KG1 (cell line): ENCODE results near the gene PCF11.
"Not testable (repeated sequence)": the region's sequence is repeated elsewhere in the genome, so short reads cannot be mapped to it uniquely, and the experiment has no call there.

Experiments used
- DNase-seq: peaks from one replicate; lab custom pipeline; 2025; lab: John Stamatoyannopoulos, UW

PCF11 gene

GRCh38 chr11:83156996-83157593, at the start of gene PCF11:
TSS of gene PCF11 (plus strand) at chr11:83157131. CDS start at chr11:83157440, 309 bp downstream.
- DNase-seq = peak; percentile 77

- no peak for DNase-seq
These were observed 44.0 kb upstream of the PCF11 start for GRCh38 chr11:83112886-83113285.

GRCh38 chr11:83115026-83115425, 41.9 kb upstream of the PCF11 start:
- DNase-seq = no peak

GRCh38 chr11:83115551-83115950, 41.4 kb upstream of the PCF11 start:
- no peak for DNase-seq

- DNase-seq = no peak
These were observed 40.8 kb upstream of the PCF11 start for GRCh38 chr11:83116015-83116641.

- DNase-seq = no peak
These were observed 38.1 kb upstream of the PCF11 start for GRCh38 chr11:83118814-83119213.

- no peak for DNase-seq
These were observed 37.7 kb upstream of the PCF11 start for GRCh38 chr11:83119216-83119615.

- DNase-seq = no peak
These were observed 36.6 kb upstream of the PCF11 start for GRCh38 chr11:83120327-83120726.

GRCh38 chr11:83122050-83122449, 34.9 kb upstream of the PCF11 start:
- DNase-seq = no peak

- DNase-seq = no peak
These were observed 34.2 kb upstream of the PCF11 start for GRCh38 chr11:83122766-83123165.

- no peak for DNase-seq
These were observed 32.1 kb upstream of the PCF11 start for GRCh38 chr11:83124636-83125424.

- no peak for DNase-seq
These were observed 31.4 kb upstream of the PCF11 start for GRCh38 chr11:83125577-83125976.

GRCh38 chr11:83127310-83127637, 29.7 kb upstream of the PCF11 start:
- no peak for DNase-seq

GRCh38 chr11:83132191-83132590, 24.7 kb upstream of the PCF11 start:
- no peak for DNase-seq

- DNase-seq = not testable (repeated sequence)
These were observed 23.7 kb upstream of the PCF11 start for GRCh38 chr11:83133266-83133665.

GRCh38 chr11:83139310-83139709, 17.6 kb upstream of the PCF11 start:
- no peak for DNase-seq

- peak; percentile 45 for DNase-seq
These were observed 16.1 kb upstream of the PCF11 start for GRCh38 chr11:83140691-83141455.

GRCh38 chr11:83147895-83148294, 9.0 kb upstream of the PCF11 start:
- DNase-seq = no peak

GRCh38 chr11:83150450-83150849, 6.5 kb upstream of the PCF11 start:
- no peak for DNase-seq

- no peak for DNase-seq
These were observed 5.5 kb upstream of the PCF11 start for GRCh38 chr11:83151274-83151977.

GRCh38 chr11:83152264-83152663, 4.7 kb upstream of the PCF11 start:
- DNase-seq = no peak

GRCh38 chr11:83153764-83154163, 3.2 kb upstream of the PCF11 start:
- DNase-seq = no peak
